Measurements from ENCODE around the gene MYADML2.

MYADML2 gene

GRCh38 chr17:81959362-81960129, 12.5 kb upstream of the MYADML2 start:
- TF ChIP-seq RAD21 (IDR thresholded peaks at IDR 0.05; ENCODE audit: low read depth) (peak; percentile 81), YY1 (IDR thresholded peaks at IDR 0.05; ENCODE audit: low read depth) (0 out of 2 replicates have a peak, but pooled peaks have one; percentile 9), NFIC (IDR thresholded peaks at IDR 0.05) (no peak), TEAD4 (IDR thresholded peaks at IDR 0.05) (peak; percentile 2; the same call in 1 of the 2 replicates)

DNA sequence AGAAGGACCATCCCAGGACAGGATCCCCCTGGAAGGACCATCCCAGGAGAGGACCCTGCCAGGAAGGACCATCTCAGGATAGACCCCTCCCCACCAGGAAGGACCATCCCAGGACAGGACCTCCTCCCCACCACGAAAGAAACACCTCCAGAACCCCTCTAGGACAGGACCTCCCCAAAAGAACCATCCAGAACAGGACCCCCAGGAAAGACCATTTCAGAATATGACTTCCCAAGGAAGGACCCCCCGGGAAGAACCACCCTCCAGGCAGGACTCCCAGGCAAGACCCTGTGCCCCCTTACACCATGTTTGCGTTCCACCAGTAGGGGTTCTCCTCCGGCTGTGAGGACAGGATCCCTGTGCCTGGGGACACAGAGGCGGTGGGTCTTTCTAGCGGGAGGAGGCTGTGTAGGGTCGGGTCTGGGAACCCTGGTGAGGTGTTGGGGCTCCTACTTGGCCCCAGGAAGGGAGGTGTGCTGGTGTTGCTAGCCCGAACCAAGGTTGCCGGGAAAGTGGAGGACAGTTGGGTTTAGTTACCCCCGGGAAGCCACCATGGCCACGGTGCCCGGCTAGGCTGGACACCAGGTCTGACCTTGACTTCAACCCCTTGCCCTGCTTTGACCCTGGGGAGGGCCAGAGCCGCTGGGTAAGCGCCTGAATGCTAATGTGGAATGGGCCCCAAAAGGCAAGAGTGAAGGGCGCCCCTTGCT, 11.8 kb upstream of the MYADML2 start:
- TF ChIP-seq CEBPB (IDR thresholded peaks at IDR 0.05) = no peak
- no peak for TF ChIP-seq EP300 (IDR thresholded peaks at IDR 0.05; ENCODE audit: borderline replicate concordance)
- TF ChIP-seq TCF12 (IDR thresholded peaks at IDR 0.05; ENCODE audit: low read depth) = no peak
- TF ChIP-seq ZBTB7A (IDR thresholded peaks at IDR 0.05; ENCODE audit: low read depth) = no peak
- TF ChIP-seq EGR1 (IDR thresholded peaks at IDR 0.05) = no peak
- TF ChIP-seq FOXM1 (IDR thresholded peaks at IDR 0.05; ENCODE audit: borderline replicate concordance, low read depth) = no peak
- TF ChIP-seq RAD21 (IDR thresholded peaks at IDR 0.05; ENCODE audit: low read depth) = no peak
- TF ChIP-seq NFIC (IDR thresholded peaks at IDR 0.05) = no peak
- no peak for TF ChIP-seq YY1 (IDR thresholded peaks at IDR 0.05; ENCODE audit: low read depth)
- no peak for TF ChIP-seq TAF1 (IDR thresholded peaks at IDR 0.05; ENCODE audit: low read depth)
- no peak for TF ChIP-seq CREB1 (IDR thresholded peaks at IDR 0.05; ENCODE audit: low read depth)
- TF ChIP-seq REST (IDR thresholded peaks at IDR 0.05; ENCODE audit: low read depth) = no peak
- TF ChIP-seq USF1 (IDR thresholded peaks at IDR 0.05) = no peak
- TF ChIP-seq TEAD4 (IDR thresholded peaks at IDR 0.05) = no peak
- TF ChIP-seq, protein P1, sequence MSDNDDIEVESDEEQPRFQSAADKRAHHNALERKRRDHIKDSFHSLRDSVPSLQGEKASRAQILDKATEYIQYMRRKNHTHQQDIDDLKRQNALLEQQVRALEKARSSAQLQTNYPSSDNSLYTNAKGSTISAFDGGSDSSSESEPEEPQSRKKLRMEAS (IDR thresholded peaks at IDR 0.05) = no peak

DNA sequence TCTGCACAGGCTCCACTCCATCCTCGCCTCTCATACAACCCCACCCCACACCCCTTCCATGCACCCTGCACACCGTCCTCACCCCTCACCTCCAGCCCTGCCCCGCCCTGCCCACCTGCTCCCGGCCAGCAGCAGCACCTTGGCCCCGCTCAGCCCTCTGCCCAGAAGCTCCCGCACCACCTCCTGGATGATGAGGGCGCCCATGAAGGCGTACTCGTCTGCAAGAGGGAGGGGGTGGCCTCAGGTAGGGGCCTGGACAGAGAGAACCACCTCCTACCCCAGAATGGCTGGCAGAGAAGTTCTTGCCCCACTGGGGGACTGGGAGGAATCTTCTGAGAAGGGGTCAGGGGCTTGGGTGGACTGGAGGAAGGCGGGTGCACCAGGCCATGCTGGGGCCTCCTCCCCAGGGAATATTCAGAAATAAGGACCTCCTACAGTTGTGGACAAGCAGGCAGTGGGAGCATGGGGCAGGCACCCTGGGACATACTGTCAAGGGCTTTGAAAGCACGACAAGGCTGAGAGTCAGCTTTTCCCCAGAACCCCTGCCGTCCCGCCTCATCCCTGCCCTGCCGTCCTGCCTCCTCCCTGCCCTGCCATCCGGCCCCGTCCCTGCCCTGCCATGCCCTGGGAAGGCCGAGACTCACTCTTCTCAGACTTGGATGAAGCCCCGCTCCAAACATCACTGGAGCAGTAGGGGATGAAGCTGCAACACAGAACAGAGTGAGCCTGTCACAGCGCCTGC, 10.8 kb upstream of the MYADML2 start:
- no peak for TF ChIP-seq YY1 (IDR thresholded peaks at IDR 0.05; ENCODE audit: low read depth)
- no peak for TF ChIP-seq RAD21 (IDR thresholded peaks at IDR 0.05; ENCODE audit: low read depth)
- TF ChIP-seq TCF12 (IDR thresholded peaks at IDR 0.05; ENCODE audit: low read depth) = no peak
- no peak for TF ChIP-seq CREB1 (IDR thresholded peaks at IDR 0.05; ENCODE audit: low read depth)
- TF ChIP-seq REST (IDR thresholded peaks at IDR 0.05; ENCODE audit: low read depth) = no peak
- no peak for TF ChIP-seq CEBPB (IDR thresholded peaks at IDR 0.05)
- TF ChIP-seq TAF1 (IDR thresholded peaks at IDR 0.05; ENCODE audit: low read depth) = no peak

DNA sequence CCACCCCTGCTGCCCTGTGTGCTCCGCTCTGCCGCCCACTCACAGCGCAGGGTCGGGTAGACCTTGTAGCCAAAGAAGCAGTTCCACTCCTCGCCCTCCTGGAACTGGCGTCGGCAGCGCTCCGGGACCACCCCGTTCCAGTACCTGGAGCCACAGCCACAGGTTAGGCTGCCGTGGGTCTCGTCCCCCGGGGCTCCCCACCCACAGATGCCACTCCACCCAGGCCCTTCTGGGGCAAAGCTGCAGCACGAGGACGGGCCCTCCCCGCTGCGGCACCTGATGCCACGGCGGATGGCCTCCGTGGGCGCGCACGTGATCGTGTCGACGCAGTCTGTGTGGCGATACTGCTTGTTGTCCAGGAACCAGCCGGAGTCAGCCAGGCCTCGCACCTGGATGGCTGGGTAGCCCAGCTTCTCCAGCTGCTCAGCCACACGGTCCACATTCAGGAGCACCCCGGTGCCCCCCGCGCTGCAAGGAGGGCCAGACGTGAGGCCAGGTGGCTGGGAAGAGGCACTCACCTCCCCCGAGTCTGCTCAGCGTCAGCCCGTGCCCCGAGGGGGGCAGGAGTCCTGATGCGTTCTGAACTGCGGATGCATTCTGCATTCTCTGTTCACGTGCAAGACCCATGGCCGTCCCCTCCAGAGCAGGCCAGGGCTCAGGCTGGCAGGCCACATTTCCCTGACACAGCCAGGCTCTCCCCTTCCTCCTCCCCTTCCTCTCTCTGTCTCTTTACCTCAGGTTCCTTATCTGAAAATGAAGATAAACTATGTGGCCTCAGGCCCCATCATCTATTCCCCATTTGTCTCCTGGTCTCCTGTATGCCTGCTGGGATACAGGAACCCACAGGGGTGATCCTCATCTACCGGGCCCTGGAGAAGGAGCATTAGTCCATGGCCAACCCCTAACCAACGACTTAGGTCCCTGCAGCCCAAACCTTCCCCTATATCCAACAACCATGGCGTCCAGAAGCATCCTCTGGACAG, 9.9 kb upstream of the MYADML2 start:
- TF ChIP-seq ZBTB7A (IDR thresholded peaks at IDR 0.05; ENCODE audit: low read depth) = no peak
- TF ChIP-seq FOXM1 (IDR thresholded peaks at IDR 0.05; ENCODE audit: borderline replicate concordance, low read depth) = no peak
- TF ChIP-seq CREB1 (IDR thresholded peaks at IDR 0.05; ENCODE audit: low read depth) = no peak
- no peak for TF ChIP-seq TCF12 (IDR thresholded peaks at IDR 0.05; ENCODE audit: low read depth)
- no peak for TF ChIP-seq NFIC (IDR thresholded peaks at IDR 0.05)
- no peak for TF ChIP-seq TAF1 (IDR thresholded peaks at IDR 0.05; ENCODE audit: low read depth)
- no peak for TF ChIP-seq REST (IDR thresholded peaks at IDR 0.05; ENCODE audit: low read depth)
- no peak for TF ChIP-seq TEAD4 (IDR thresholded peaks at IDR 0.05)
- TF ChIP-seq, protein P1 (IDR thresholded peaks at IDR 0.05) = no peak
- no peak for TF ChIP-seq EP300 (IDR thresholded peaks at IDR 0.05; ENCODE audit: borderline replicate concordance)
- no peak for TF ChIP-seq YY1 (IDR thresholded peaks at IDR 0.05; ENCODE audit: low read depth)
- no peak for TF ChIP-seq USF1 (IDR thresholded peaks at IDR 0.05)
- no peak for TF ChIP-seq CEBPB (IDR thresholded peaks at IDR 0.05)
- TF ChIP-seq EGR1 (IDR thresholded peaks at IDR 0.05) = no peak
- no peak for TF ChIP-seq RAD21 (IDR thresholded peaks at IDR 0.05; ENCODE audit: low read depth)
